SK-N-SH (cell line): Measurements from ENCODE around the gene COBLL1. TPM values are rescaled to one million over a fixed set of nuclear protein-coding genes. Genes with fewer than 3 reads are reported as not detected.

Source experiments
- CTCF ChIA-PET: fragments of 300-600, 350-600 bp; formaldehyde crosslinking; extraction: SDS; loops from one replicate; lab custom pipeline; 2021; lab: Yijun Ruan, JAX
- POLR2A ChIA-PET: fragments of 350-600 bp; sonication (Branson Sonifier 250); formaldehyde crosslinking; extraction: SDS; loops from one replicate; lab custom pipeline; 2020; ENCODE audit warnings: antibody characterized with exemption, inconsistent platforms; lab: Yijun Ruan, JAX
- DNase-seq: peaks from one replicate; pipeline ENCODE4 v3.0.0; 2012
- H2AFZ ChIP-seq: fragments of 200-600 bp; sonication (generic); 2 replicates; pipeline ENCODE4 v1.8.1; 2016; ENCODE audit warnings: antibody characterized with exemption, mild to moderate bottlenecking, low read depth
- H3F3A ChIP-seq: fragments of 200-600 bp; sonication (generic); replicated peaks from 2 replicates; pipeline ENCODE3; 2016; ENCODE audit warnings: antibody characterized with exemption, mild to moderate bottlenecking; ENCODE audit not compliant: insufficient read depth
- H3K27ac ChIP-seq, 2 experiments: fragments of 200-500 bp in 1 of 2; fragments of 200-600 bp in 1 of 2; sonication (Bioruptor generic) in 1 of 2; sonication (generic), shearing (Covaris generic) in 1 of 2; 2 replicates each; pipeline versions ENCODE4 v1.5.1 to v1.6.1; 2014 to 2016; ENCODE audit warnings: low read depth in 2 of 2, inconsistent platforms in 1 of 2, low read length in 1 of 2, mild to moderate bottlenecking in 1 of 2, mixed read lengths in 1 of 2
- H3K27me3 ChIP-seq: fragments of 200-600 bp; sonication (generic), shearing (Covaris generic); 2 replicates; pipeline ENCODE4 v1.6.1; 2016; ENCODE audit warnings: mixed run types; ENCODE audit not compliant: insufficient read depth
- H3K36me3 ChIP-seq, 2 experiments: fragments of 200-500 bp in 1 of 2; fragments of 200-600 bp in 1 of 2; sonication (Bioruptor generic) in 1 of 2; sonication (generic) in 1 of 2; replicated peaks in 1 of 2; 2 replicates each; pipeline versions ENCODE3 to v1.5.1; 2014 to 2016; ENCODE audit warnings: low read length in 1 of 2, mild to moderate bottlenecking in 1 of 2; ENCODE audit not compliant: insufficient read depth in 2 of 2, control insufficient read depth in 1 of 2
- H3K4me1 ChIP-seq, 2 experiments: fragments of 200-500 bp in 1 of 2; fragments of 200-600 bp in 1 of 2; sonication (Bioruptor generic) in 1 of 2; sonication (generic), shearing (Covaris generic) in 1 of 2; 2 replicates each; pipeline versions ENCODE4 v1.5.1 to v1.6.1; 2014 to 2016; ENCODE audit warnings: low read depth in 1 of 2, low read length in 1 of 2, mixed run types in 1 of 2; ENCODE audit not compliant: insufficient read depth in 2 of 2, control insufficient read depth in 1 of 2
- H3K4me2 ChIP-seq: fragments of 200-600 bp; sonication (generic), shearing (Covaris generic); 2 replicates; pipeline ENCODE4 v1.6.1; 2017; ENCODE audit warnings: mixed run types
- H3K4me3 ChIP-seq, 2 experiments: fragments of 200-500 bp in 1 of 2; fragments of 200-600 bp in 1 of 2; sonication (Bioruptor generic) in 1 of 2; sonication (generic), shearing (Covaris generic) in 1 of 2; 2 replicates each; pipeline versions ENCODE4 v1.5.1 to v1.8.1; 2014 to 2016; ENCODE audit warnings: low read depth in 2 of 2, inconsistent platforms in 1 of 2, low read length in 1 of 2, mild to moderate bottlenecking in 1 of 2, mixed read lengths in 1 of 2, moderate library complexity in 1 of 2
- H3K79me2 ChIP-seq: fragments of 200-600 bp; sonication (generic); 2 replicates; pipeline ENCODE4 v1.8.1; 2017; ENCODE audit warnings: mild to moderate bottlenecking; ENCODE audit not compliant: insufficient read depth
- H3K9ac ChIP-seq: fragments of 200-600 bp; sonication (generic); 2 replicates; pipeline ENCODE4 v1.6.1; 2017; ENCODE audit warnings: mixed run types
- H3K9me2 ChIP-seq: fragments of 200-600 bp; sonication (generic); 2 replicates; pipeline ENCODE4 v1.6.1; 2017; ENCODE audit warnings: mixed run types
- H3K9me3 ChIP-seq: fragments of 200-600 bp; sonication (generic); 2 replicates; pipeline ENCODE4 v1.6.1; 2017; ENCODE audit warnings: mixed run types, mild to moderate bottlenecking, moderate library complexity
- H4K20me1 ChIP-seq: fragments of 200-600 bp; sonication (generic); 2 replicates; pipeline ENCODE4 v1.6.1; 2017; ENCODE audit warnings: mild to moderate bottlenecking, mixed run types; ENCODE audit not compliant: insufficient read depth
- ELF1 ChIP-seq: IDR thresholded peaks from 2 replicates; pipeline ENCODE4 v1.4.0; 2012
- EP300 ChIP-seq, 2 experiments: IDR thresholded peaks; 2 replicates each; pipeline versions ENCODE4 v1.4.0 to v1.6.1; 2012; ENCODE audit warnings: borderline replicate concordance in 1 of 2, low read depth in 1 of 2, low read length in 1 of 2
- GATA2 ChIP-seq: sonication (generic); formaldehyde crosslinking; IDR thresholded peaks from 2 replicates; pipeline ENCODE4 v1.5.0; 2020; ENCODE audit warnings: mild to moderate bottlenecking, missing genetic modification reagents
- IRF3 ChIP-seq: fragments of 150-350 bp; IDR thresholded peaks from 2 replicates; pipeline ENCODE4 v1.6.1; 2016; ENCODE audit warnings: mild to moderate bottlenecking, low read depth, low read length
- NRF1 ChIP-seq: IDR thresholded peaks from 2 replicates; pipeline ENCODE4 v1.6.1; 2012; ENCODE audit warnings: low read depth, mild to moderate bottlenecking, low read length
- PBX3 ChIP-seq: IDR thresholded peaks from 2 replicates; pipeline ENCODE4; 2012
- RAD21 ChIP-seq: IDR thresholded peaks from 2 replicates; pipeline ENCODE4 v1.6.1; 2012; ENCODE audit warnings: mild to moderate bottlenecking, low read length
- SIN3A ChIP-seq: IDR thresholded peaks from 2 replicates; pipeline ENCODE4 v1.6.1; 2012; ENCODE audit warnings: low read depth, mild to moderate bottlenecking, low read length, moderate library complexity, borderline replicate concordance
- SMC3 ChIP-seq: IDR thresholded peaks from 2 replicates; pipeline ENCODE4 v1.6.1; 2012; ENCODE audit warnings: low read depth, low read length, improper control_type of control experiment
- USF2 ChIP-seq: fragments of 150-350 bp; IDR thresholded peaks from 2 replicates; pipeline ENCODE4 v1.6.1; 2017; ENCODE audit warnings: antibody characterized with exemption, low read length, low read depth, borderline replicate concordance
- WGBS: methylation state at CpG from one replicate; pipeline ENCODE4 v1.1.6; 2017; ENCODE audit warnings: low lambda C conversion rate; 5-methylcytosine and 5-hydroxymethylcytosine counted together
- polyA plus RNA-seq, 3 experiments: library from polyadenylated mRNA; depleted of rRNA; stranded (reverse); fragments of >200 nt; gene quantifications; 2 replicates each; pipeline ENCODE4 v1.2.3, GENCODE V29; 2012

COBLL1 gene
- polyA plus RNA-seq, 1 of the 3 experiments (the other 2 are of a cell fraction) = 3.1 TPM

GRCh38 chr2:164840458-164840929, 1.1 kb downstream of the COBLL1 start:
- TF ChIP-seq NRF1 (no peak), IRF3 (no peak)
- DNase-seq = no peak
- ChIA-PET CTCF (interaction anchor here (1.0 to 3.3 kb wide), 10 partner anchors 9 to 228 kb away, joined by 3 to 35 read pairs (median 8); no protein-coding TSS in a partner anchor), POLR2A (no interaction called here)
- Histone ChIP-seq H3K9ac (peak overlapping the region; percentile 86; the same call in 1 of the 2 replicates), H3F3A (peaks cover 10% of the 10 kb centered on the region), H3K79me2 (peaks cover 3% of the 10 kb centered on the region; the same call in 1 of the 2 replicates), H3K27me3 (no peaks in the 10 kb centered on the region), H3K9me2 (no peaks in the 10 kb centered on the region), H2AFZ (peak overlapping the region; percentile 94; the same call in 1 of the 2 replicates), H3K4me1 (peaks cover 8 to 10% of the 10 kb centered on the region in 2 experiments; a peak in 3 of 4 replicates), H3K27ac (peak overlapping the region in 1 of 2 experiments; percentile 81; a peak in 2 of 4 replicates), H3K9me3 (no peaks in the 10 kb centered on the region), H4K20me1 (no peaks in the 10 kb centered on the region), H3K4me3 (peak overlapping the region; percentile 72 to 92), H3K4me2 (peak overlapping the region; percentile 93), H3K36me3 (no peaks in the 10 kb centered on the region)
- WGBS = 81% methylated on average over 12 of the region's 12 CpGs

GRCh38 chr2:164839914-164840457, 1.6 kb downstream of the COBLL1 start:
- Histone ChIP-seq H3K9ac (no peak overlapping the region), H4K20me1 (no peaks in the 10 kb centered on the region), H3K9me2 (no peaks in the 10 kb centered on the region), H3K4me3 (peak overlapping the region; percentile 72 to 92; a peak in 3 of 4 replicates), H3K4me1 (peaks cover 8 to 10% of the 10 kb centered on the region in 2 experiments; a peak in 3 of 4 replicates), H2AFZ (no peak overlapping the region), H3K9me3 (no peaks in the 10 kb centered on the region), H3F3A (peaks cover 10% of the 10 kb centered on the region), H3K27ac (peak overlapping the region in 1 of 2 experiments; percentile 3; a peak in 2 of 4 replicates), H3K27me3 (no peaks in the 10 kb centered on the region), H3K79me2 (peaks cover 8% of the 10 kb centered on the region; the same call in 1 of the 2 replicates), H3K36me3 (no peaks in the 10 kb centered on the region), H3K4me2 (peak overlapping the region; percentile 93)
- ChIA-PET POLR2A (no interaction called here), CTCF (interaction anchor here (2.1 to 3.3 kb wide), 4 partner anchors 9 to 103 kb away, joined by 9 to 35 read pairs (median 23); no protein-coding TSS in a partner anchor)
- DNase-seq = no peak
- 60% methylated on average over 8 of the region's 8 CpGs for WGBS
- TF ChIP-seq PBX3 (peak; percentile 46), RAD21 (no peak), GATA2 (CRISPR knock-in tag) (no peak), SMC3 (no peak), EP300 (IDR thresholded peaks at IDR 0.05; ENCODE audit: borderline replicate concordance in 1 of 2, low read depth in 1 of 2, low read length in 1 of 2) (no peak), USF2 (no peak), ELF1 (no peak), SIN3A (peak; percentile 22; the same call in 1 of the 2 replicates)
